Measurements from ENCODE around the gene RBM34.
A peak's percentile ranks its signal among the peaks of the same experiment; 100 is the strongest.

Gene RBM34

GRCh38 chr1:235152235-235152634 lies 8.8 kb downstream of the RBM34 start:
- no peak for DNase-seq

- no peak for DNase-seq
Measured at GRCh38 chr1:235151033-235151432, 10.0 kb downstream of the RBM34 start.

GRCh38 chr1:235149824-235150223 lies 11.2 kb downstream of the RBM34 start:
- DNase-seq = no peak

- DNase-seq = no peak
Measured at GRCh38 chr1:235147269-235147668, 13.8 kb downstream of the RBM34 start.

DNA sequence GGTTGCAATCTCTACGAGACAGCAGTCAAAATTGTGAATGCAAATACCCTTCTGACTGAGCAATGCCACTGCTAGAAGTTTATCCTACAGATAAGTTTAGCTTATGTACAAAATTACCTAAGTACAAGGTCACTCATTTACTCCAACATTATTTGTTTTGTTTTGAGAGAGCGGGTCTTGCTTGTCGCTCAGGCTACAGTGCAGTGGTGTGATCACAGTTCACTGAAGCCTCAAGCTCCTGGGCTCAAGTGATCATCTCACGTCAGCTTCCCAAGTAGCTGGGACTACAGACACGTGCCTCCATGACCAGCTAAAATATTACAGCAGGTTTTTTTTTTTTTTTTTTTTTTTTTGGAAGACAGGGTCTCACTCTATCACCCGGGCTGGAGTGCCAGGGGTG lies 15.4 kb downstream of the RBM34 start:
- no peak for DNase-seq

GRCh38 chr1:235142991-235143390 lies 18.1 kb downstream of the RBM34 start:
- no peak for DNase-seq

- no peak for DNase-seq
Measured at GRCh38 chr1:235139315-235139714, 21.7 kb downstream of the RBM34 start.

DNA sequence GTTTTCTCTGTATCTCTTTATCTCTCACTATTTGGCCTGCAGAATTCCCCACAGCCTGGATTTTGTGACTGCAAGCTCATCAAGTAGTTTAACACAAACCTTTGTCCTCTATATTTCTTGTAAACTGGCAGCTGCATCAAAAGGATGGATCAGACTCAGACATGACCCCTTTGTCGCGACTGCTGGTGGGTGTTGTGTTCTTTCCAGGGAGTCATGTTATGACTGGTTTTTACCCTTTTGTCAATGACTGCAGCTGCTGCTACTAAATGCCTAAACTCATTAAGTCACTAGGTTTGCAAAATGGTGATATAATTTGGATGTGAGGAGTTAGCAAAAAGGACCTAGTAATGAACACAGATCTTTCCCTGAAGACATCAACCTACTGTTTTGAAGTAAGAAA lies 22.2 kb downstream of the RBM34 start:
- DNase-seq = no peak

DNA sequence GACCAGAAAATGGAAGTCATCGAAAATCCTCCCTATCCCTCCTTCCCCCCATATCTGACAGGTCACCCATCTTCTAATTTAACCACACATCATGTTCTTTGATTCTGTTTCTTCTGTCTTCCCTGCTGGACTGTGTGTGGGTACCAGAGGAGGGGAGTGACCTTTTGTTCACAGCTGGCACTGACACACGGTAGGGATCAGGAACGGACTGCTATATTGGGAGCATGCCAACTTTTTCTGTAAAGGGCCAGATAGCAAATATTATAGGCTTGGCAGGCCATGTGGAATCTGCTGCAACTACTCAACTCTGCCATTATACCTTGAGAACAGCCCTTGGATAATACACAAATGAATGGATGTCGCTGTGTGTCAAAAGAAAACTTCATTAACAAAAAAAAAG lies 24.9 kb downstream of the RBM34 start:
- DNase-seq = no peak

- DNase-seq = no peak
Measured at GRCh38 chr1:235134171-235134570, 26.9 kb downstream of the RBM34 start.

GRCh38 chr1:235133086-235133485 lies 28.0 kb downstream of the RBM34 start:
- no peak for DNase-seq

DNA sequence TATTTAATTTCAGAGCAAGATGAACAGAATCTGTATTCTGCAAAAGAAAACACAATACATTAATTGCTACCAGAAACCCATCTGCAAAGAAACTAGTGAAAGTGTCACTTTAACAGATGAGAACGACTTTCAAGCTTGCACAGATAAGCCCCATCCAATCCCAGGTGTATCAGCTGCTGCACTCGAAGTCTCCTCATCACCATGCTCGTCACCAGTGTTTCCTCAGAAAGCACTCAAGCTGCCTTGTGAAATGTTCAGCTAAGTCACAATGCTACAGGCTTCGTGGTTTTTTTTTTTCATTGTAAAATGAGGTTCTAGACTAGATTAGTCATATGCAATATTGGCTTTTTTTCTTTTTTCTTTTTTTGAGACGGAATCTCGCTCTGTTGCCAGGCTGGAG lies 29.1 kb downstream of the RBM34 start:
- no peak for DNase-seq

DNA sequence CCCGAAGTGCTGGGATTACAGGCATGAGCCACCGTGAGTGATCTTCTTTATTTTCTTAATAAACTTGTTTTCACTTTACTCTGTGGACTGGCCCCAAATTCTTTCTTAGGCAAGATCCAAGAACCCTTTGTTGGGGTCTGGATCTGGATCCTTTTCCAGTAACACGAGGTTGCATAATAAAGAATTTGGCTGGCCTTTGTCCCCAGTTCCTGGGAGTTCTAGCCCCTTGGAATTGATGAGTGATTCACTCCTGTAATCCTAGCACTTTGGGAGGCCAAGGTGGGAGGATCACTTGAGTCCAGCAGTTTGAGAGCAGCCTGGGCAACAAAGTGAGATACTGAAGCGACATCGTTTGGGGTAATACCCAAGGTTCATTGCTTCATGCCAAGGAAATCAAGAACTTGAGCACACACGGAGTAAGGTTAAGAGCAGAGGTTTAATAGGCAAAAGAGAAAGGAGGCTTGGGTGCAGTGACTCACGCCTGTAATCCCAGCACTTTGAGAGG lies 30.2 kb downstream of the RBM34 start:
- DNase-seq = no peak

DNA sequence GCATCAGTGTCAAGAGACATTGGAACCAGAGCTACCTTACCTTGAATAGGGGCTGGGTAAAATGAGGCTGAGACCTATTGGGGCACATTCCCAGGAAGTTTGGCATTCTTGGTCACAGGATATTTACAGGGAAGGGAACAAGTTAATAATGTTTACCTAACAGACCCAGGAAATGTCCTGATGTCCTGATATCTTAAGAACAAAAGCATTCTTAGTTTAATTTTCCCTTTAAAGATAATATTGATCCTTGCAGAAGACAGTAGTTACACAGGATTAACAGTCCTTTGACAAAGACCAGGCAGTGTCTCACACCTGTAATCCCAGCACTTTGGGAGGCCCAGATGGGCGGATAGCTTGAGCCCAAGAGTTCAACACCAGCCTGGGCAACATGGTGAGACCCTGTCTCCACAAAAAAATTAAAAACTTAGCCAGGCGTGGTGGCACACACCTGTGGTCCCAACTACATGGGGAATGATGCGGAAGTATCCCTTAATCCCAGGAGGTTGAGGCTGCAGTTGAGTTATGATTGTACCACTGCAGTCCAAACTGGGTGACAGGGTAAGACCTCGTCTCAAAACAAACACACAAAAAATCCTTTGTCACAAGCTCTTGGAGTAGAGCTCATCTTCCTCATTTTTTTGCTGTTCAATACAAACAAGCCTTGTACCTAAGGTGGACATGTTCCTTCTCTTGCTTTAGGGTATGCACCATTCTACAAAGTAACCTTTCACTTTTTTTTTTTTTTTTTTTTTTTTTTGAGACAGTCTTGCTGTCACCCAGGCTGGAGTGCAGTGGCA lies 31.1 kb downstream of the RBM34 start:
- no peak for DNase-seq

DNA sequence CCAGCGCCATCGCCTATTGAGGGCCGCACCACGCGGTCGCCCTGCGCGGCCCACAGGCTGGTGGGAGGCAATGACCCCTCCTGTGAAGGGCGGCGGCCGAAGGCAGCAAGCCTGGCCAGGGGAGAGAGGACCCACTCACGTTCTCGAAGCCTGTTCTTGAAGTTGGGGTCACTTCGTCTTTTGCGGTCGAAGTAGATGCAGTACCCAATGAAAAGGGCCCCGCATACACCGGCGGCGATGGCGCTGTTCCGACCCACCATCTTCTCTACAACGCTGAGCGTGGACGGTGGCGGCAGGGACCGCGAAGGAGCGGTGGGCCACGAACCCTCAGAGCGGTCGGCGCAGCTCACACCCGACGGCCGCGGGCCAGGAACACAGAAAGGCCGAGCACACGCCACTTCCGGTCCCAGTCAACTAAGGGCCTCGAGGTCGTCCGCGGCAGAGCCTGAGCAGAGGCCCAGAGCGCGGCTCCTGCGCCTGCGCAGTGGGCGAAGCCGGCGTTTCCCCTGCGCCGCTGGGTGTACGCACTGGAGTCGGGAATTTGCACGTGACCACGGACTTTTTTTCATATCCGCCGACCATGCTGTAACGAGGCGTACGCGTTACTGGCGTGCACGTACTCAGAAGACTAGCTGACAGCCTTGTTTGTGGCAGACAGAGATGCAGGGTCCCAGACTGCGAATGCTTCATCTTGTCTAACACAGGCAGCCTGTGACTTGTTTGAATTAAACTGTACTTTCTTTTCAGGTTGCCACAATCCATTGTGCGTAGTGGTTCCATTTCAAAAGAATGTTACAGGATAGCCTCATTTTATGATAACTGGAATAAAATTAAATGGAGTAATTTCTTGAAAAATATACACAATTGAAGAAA lies 32.4 kb downstream of the RBM34 start, which contains the start of gene TOMM20:
Gene TOMM20, minus strand, starts transcription at position 382 of the 873 bp plus-strand sequence. Its CDS starts 122 bp downstream, at position 260.
- DNase-seq = peak; percentile 98

GRCh38 chr1:235127732-235128455 lies 33.2 kb downstream of the RBM34 start:
- no peak for DNase-seq

DNA sequence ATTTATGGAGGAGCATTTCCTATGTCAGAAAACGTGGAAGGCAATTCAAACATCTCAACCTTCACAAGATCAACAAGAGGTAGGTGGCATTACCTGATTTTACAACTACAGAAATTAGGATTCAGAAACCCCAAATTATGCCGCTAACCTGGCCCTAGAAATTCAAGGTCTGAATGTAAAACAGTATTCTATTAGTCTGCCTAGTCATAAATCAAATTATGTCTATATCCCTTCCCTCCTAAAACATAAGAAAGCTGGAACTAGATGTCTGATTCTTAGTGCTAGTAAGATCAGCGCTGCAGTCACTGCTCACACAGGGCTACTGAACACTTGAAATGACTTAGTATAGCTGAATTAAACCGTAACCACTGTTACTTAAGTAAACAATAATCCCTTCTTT lies 33.8 kb downstream of the RBM34 start:
- no peak for DNase-seq

GRCh38 chr1:235124665-235125064 lies 36.4 kb downstream of the RBM34 start:
- DNase-seq = no peak

DNA sequence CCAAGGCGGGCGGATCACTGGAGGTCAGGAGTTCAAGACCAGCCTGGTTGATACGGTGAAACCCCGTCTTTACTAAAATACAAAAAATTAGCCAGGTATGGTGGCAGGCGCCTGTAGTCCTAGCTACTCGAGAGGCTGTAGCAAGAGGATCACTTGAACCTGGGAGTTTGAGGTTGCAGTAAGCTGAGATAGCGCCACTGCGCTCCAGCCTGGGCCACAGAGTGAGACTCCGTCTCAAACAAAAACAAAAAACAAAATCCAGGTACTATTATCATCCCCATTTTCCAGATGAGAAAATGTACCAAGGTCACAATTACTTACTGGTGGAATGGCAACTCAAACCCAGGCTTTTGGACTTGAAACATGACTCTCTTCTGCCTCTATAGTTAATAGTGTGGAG lies 36.9 kb downstream of the RBM34 start:
- no peak for DNase-seq

DNA sequence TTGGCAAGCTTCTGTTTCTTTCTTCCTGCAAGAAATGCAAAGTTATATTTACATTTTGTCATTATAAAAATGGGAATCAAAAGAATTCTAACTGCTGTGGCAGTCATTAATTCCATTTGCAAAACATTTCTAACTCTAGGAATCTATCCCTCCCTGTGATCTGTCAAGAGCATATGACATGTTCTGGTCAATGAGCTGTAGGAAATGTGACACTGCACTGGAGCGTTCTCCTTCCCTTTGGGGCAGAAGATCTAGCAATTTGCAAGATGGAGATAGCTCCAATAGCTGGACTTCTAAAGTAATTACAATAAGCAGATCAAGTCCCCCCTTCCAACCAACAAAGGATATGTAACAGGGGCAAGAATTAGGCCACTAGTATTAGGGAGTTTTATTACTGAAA lies 38.7 kb downstream of the RBM34 start:
- DNase-seq = no peak

DNA sequence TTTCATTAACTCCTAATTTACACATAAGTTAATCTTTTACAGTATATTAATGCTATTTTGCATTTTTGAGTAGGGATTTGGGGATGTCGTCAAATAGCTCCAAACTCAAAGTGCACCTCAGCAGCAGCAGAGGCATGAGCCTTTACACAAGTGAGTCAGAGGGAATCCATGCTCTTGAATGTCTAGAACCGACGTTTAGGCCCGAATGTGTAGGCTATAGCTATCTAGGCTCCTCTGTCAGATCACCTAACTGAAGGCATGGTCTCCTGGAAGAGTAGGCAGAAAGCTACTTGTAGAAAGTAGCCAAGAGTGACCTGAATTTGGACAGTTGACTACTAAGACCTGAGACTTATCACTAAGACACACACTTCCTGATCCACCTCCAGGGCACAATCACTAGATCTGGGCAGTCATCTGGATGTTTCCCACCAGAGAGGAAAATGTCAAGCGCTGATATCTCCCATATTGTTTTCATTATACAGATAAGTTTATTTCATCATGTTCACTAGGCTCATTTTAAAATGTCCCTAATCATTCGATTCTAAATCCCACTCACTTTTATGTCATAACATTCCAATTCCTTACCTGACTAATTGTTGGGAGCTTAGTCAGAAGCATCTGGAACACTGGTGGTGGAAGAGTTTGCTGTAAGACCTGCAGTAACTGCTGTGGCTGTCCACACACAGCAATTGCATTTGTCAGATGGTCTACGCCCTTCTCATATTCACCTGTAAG lies 47.7 kb downstream of the RBM34 start:
- no peak for DNase-seq

Measured in NCI-H345 (cell line).